ENCODE results near the gene ZHX3.

GRCh38 chr20:41178904-41179432 lies 138.6 kb downstream of the ZHX3 start:
- TF ChIP-seq POLR2A (IDR thresholded peaks at IDR 0.05; ENCODE audit: low read length) (no peak), GATA1 (IDR thresholded peaks at IDR 0.05; ENCODE audit: low read depth, low read length) (no peak)

Measured in erythroblast (primary cell).